HG02870 (cell line): ENCODE results near the gene NDUFB2.
A peak's percentile ranks its signal among the peaks of the same experiment; 100 is the strongest.
"Not testable (repeated sequence)": the region's sequence is repeated elsewhere in the genome, so short reads cannot be mapped to it uniquely, and the experiment has no call there.

ENCODE experiments used
- ATAC-seq: cut with Tn5 transposase; IDR thresholded peaks from one replicate; pipeline ENCODE4 v1.9.1; 2021; ENCODE audit warnings: mild to moderate bottlenecking, moderate library complexity; ENCODE audit not compliant: unreplicated experiment

NDUFB2 gene

GRCh38 chr7:140689199-140690152 lies 7.0 kb upstream of the NDUFB2 start:
- no peak for ATAC-seq

- no peak for ATAC-seq
These were observed 5.0 kb upstream of the NDUFB2 start for GRCh38 chr7:140691376-140692045.

- not testable (repeated sequence) for ATAC-seq
These were observed 2.7 kb upstream of the NDUFB2 start for GRCh38 chr7:140693849-140694248.

GRCh38 chr7:140694592-140694991 lies 1.9 kb upstream of the NDUFB2 start:
- ATAC-seq, result no peak

- ATAC-seq, result no peak
These were observed 1.1 kb upstream of the NDUFB2 start for GRCh38 chr7:140695381-140695780.

GRCh38 chr7:140696024-140696679 lies 356 bp upstream of the NDUFB2 start:
- peak; percentile 4 for ATAC-seq

- ATAC-seq, result no peak
These were observed 1.1 kb downstream of the NDUFB2 start for GRCh38 chr7:140697447-140698143.

GRCh38 chr7:140698477-140698876 lies 2.0 kb downstream of the NDUFB2 start:
- ATAC-seq, result no peak

GRCh38 chr7:140702774-140703173 lies 6.3 kb downstream of the NDUFB2 start:
- no peak for ATAC-seq

- ATAC-seq, result no peak
These were observed 7.7 kb downstream of the NDUFB2 start for GRCh38 chr7:140704205-140704604.

- ATAC-seq, result no peak
These were observed 10.6 kb downstream of the NDUFB2 start for GRCh38 chr7:140707132-140707531.

- not testable (repeated sequence) for ATAC-seq
These were observed 12.3 kb downstream of the NDUFB2 start for GRCh38 chr7:140708764-140709163.

GRCh38 chr7:140712392-140712791 lies 15.9 kb downstream of the NDUFB2 start:
- not testable (repeated sequence) for ATAC-seq

GRCh38 chr7:140714331-140715040 lies 18.0 kb downstream of the NDUFB2 start:
- no peak for ATAC-seq

- ATAC-seq, result no peak
These were observed 23.2 kb downstream of the NDUFB2 start for GRCh38 chr7:140719721-140720120.

- no peak for ATAC-seq
These were observed 25.7 kb downstream of the NDUFB2 start for GRCh38 chr7:140722254-140722653.

- no peak for ATAC-seq
These were observed 26.5 kb downstream of the NDUFB2 start for GRCh38 chr7:140723006-140723405.

GRCh38 chr7:140723574-140723973 lies 27.1 kb downstream of the NDUFB2 start:
- ATAC-seq, result no peak

- no peak for ATAC-seq
These were observed 28.2 kb downstream of the NDUFB2 start for GRCh38 chr7:140724706-140725105.

- ATAC-seq, result no peak
These were observed 29.8 kb downstream of the NDUFB2 start for GRCh38 chr7:140726281-140726680.
